ENCODE measurements around the gene CHIT1.

CHIT1 gene

DNA sequence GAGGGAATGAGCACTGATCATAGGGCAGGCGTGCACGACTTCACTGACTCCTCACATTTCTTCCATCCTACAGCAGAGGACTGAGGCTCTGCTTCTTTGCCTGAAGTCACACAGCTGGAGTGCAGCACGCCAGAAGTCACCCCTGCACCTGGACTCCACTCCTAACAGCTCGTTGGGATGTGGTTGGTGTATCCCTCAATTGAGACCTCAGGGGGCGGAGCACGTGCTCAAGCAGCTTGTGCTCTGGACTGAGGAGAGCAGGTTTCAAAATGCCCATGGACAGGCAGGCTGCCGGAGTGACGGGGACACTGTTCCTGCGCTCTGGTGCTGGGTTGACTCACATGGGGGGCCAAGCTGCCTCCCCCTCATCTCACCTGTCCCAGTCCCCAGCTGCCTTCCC lies 13.9 kb downstream of the CHIT1 start:
- Histone ChIP-seq H3K4me3 (no peak overlapping the region), H3K27ac (no peak overlapping the region)
- TF ChIP-seq, protein P1, sequence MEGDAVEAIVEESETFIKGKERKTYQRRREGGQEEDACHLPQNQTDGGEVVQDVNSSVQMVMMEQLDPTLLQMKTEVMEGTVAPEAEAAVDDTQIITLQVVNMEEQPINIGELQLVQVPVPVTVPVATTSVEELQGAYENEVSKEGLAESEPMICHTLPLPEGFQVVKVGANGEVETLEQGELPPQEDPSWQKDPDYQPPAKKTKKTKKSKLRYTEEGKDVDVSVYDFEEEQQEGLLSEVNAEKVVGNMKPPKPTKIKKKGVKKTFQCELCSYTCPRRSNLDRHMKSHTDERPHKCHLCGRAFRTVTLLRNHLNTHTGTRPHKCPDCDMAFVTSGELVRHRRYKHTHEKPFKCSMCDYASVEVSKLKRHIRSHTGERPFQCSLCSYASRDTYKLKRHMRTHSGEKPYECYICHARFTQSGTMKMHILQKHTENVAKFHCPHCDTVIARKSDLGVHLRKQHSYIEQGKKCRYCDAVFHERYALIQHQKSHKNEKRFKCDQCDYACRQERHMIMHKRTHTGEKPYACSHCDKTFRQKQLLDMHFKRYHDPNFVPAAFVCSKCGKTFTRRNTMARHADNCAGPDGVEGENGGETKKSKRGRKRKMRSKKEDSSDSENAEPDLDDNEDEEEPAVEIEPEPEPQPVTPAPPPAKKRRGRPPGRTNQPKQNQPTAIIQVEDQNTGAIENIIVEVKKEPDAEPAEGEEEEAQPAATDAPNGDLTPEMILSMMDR (IDR thresholded peaks at IDR 0.05): no peak
- no peak for DNase-seq (ENCODE audit: low spot score)

DNA sequence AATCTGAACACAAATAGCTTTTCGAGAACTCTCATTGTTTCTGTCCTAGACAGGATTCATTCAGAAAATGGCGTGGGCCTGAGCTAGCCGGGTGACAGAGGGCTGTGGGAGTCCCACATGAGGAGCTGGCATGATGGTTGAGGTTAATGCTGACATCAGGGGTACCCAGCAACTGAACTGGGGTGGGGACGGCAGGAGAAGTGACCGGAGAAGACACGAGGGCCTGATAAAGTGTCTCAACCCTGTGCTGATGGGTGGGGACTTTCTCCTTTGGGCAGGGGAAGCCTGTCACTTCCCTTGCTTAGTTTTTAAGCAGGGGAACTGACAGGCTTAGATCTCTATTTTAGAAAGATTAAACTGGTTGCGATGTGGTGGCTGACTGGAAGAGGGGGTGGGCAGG lies 14.6 kb downstream of the CHIT1 start:
- Histone ChIP-seq H3K4me3 (no peak overlapping the region), H3K27ac (no peak overlapping the region)
- no peak for DNase-seq (ENCODE audit: low spot score)
- TF ChIP-seq, protein P1 (IDR thresholded peaks at IDR 0.05): no peak

DNA sequence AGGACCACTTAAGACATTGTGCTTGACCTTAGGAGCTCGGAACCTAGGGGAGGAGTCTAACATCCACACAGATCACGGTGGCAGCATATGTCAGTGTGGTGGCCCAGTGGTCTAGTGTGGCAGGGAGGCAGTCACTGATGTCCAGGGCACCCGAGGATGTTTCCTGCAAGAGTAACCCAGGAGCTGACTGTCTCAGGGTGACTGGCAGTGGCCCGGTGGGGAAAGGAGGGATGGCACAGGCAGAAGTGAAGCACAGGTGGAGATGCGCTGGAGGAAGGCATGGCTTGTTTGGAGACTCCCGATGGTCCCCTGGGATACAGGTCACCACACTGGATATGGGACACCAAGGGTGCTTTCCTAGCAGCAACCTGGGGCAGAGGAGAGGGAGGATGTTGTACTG lies 16.3 kb downstream of the CHIT1 start:
- DNase-seq (ENCODE audit: low spot score): no peak
- Histone ChIP-seq H3K4me3 (no peak overlapping the region), H3K27ac (no peak overlapping the region)
- TF ChIP-seq, protein P1 (IDR thresholded peaks at IDR 0.05): no peak

DNA sequence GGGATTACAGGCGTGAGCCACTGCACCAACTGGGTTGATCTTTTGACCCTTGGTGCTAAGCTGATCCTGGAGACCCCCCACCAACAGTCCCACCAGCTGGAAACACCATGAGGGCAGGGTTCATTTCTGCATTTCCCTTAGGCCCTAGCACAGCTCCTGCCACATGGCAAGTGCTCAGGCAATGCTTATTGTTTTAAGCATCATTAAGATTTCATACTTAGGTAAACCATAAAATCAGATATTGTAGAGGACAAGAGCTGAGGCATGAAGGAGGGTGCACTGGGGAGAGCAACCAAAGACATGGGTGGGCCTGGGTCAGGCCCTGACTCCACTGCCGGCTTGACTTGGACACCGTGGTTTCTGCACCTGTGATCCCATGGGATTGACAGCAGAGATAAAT lies 17.7 kb downstream of the CHIT1 start:
- TF ChIP-seq, protein P1 (IDR thresholded peaks at IDR 0.05): no peak
- no peak overlapping the region for H3K27ac ChIP-seq
- DNase-seq (ENCODE audit: low spot score): no peak
- H3K4me3 ChIP-seq: no peak overlapping the region

DNA sequence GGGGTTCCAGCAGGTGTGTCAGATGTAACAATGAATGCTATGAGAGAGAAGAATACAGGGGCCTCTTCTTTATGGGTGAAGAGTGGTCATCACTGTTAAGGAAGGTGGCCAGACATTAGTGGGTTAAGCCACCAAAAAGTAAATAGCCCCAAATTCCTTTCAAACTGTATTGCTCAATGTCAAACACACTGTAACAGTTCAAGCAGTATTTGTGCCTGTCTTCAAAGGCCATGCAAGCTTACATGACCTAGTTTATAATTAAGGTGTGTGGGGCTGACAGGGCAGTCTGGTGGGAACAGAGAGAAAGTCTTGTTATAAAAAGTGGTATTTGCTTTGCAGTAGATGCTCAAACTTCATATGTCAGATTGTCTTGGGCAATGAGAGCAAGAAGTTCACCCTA lies 18.5 kb downstream of the CHIT1 start:
- no peak for DNase-seq (ENCODE audit: low spot score)
- TF ChIP-seq, protein P1 (IDR thresholded peaks at IDR 0.05): no peak
- no peak overlapping the region for H3K4me3 ChIP-seq
- H3K27ac ChIP-seq: no peak overlapping the region

DNA sequence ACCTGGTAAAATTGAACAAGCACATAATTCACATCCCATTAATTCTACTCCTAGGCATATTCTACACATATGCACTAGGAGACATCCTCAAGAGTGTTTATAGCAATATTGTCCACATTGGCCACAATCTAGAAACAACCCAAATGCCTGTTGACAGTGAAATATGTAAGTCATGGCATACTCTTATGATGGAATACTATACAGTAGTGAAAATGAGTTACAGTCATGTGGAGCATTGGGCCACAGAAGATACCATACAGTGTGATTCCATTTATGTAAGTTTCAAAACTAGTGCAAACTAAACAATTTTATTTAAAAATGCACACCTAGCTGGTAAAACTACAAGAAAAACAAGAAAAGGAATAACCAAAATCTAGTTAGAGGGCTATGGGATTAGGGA lies 19.1 kb downstream of the CHIT1 start:
- Histone ChIP-seq H3K27ac (no peak overlapping the region), H3K4me3 (no peak overlapping the region)
- TF ChIP-seq, protein P1 (IDR thresholded peaks at IDR 0.05): no peak
- no peak for DNase-seq (ENCODE audit: low spot score)

DNA sequence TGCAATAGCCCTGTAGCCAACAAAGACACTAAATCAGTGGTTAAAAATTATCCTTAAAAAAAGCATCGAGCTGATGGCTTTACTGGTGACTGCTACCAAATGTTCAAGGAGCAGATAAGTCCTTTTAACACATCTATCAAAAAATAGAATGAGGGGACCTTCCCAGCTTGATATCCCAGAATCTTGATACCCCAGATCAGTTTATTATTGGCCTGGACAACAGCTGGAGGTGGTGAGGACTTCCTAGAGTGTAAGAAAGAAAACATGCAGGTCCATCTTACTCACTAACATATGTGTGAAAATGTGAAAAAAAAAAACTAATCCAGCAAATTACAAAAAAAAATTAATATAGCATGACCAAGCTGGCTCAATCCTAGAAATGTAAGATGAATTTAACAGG lies 21.3 kb downstream of the CHIT1 start:
- TF ChIP-seq, protein P1 (IDR thresholded peaks at IDR 0.05): no peak
- Histone ChIP-seq H3K4me3 (no peak overlapping the region), H3K27ac (no peak overlapping the region)
- no peak for DNase-seq (ENCODE audit: low spot score)
